Activated naive CD4-positive, alpha-beta T cell treated with anti-CD3 and anti-CD28 coated beads, Interleukin-2, amount 50 U/mL, for 72 hours (primary cell): Measurements from ENCODE around the gene USHBP1. TPM values are rescaled to one million over a fixed set of nuclear protein-coding genes. Genes with fewer than 3 reads are reported as not detected.
"Not testable (repeated sequence)": the region's sequence is repeated elsewhere in the genome, so short reads cannot be mapped to it uniquely, and the experiment has no call there.

ENCODE experiments used
- ATAC-seq, 2 donors: fragments of 150-1000 bp; cut with Tn5 transposase; 2 replicates each; pipeline ENCODE4 v1.10.0; 2021; ENCODE audit warnings: mild to moderate bottlenecking in 2 of 2, moderate library complexity in 2 of 2
- DNase-seq, 2 donors: peaks; one replicate each; pipeline ENCODE4 v3.0.0; 2021 to 2022; ENCODE audit warnings: low spot score in 2 of 2
- H3K27ac Mint-ChIP-seq, 2 donors: one replicate each; pipeline ENCODE4 v1.8.0; 2022; ENCODE audit warnings: mild to moderate bottlenecking in 2 of 2, mixed read lengths in 2 of 2
- H3K36me3 Mint-ChIP-seq, 2 donors: one replicate each; pipeline ENCODE4 v1.8.0; 2022; ENCODE audit warnings: mixed read lengths in 2 of 2
- H3K9me3 Mint-ChIP-seq, 2 donors: one replicate each; pipeline ENCODE4 v1.8.0; 2022; ENCODE audit warnings: mixed read lengths in 2 of 2
- total RNA-seq, 2 donors: library from RNA; stranded (reverse); gene quantifications; one replicate each; pipeline ENCODE4 v1.2.3, GENCODE V29; 2022

The USHBP1 gene
- total RNA-seq, 2 donors from 2014 or later: 0.43 to 0.49 TPM

DNA sequence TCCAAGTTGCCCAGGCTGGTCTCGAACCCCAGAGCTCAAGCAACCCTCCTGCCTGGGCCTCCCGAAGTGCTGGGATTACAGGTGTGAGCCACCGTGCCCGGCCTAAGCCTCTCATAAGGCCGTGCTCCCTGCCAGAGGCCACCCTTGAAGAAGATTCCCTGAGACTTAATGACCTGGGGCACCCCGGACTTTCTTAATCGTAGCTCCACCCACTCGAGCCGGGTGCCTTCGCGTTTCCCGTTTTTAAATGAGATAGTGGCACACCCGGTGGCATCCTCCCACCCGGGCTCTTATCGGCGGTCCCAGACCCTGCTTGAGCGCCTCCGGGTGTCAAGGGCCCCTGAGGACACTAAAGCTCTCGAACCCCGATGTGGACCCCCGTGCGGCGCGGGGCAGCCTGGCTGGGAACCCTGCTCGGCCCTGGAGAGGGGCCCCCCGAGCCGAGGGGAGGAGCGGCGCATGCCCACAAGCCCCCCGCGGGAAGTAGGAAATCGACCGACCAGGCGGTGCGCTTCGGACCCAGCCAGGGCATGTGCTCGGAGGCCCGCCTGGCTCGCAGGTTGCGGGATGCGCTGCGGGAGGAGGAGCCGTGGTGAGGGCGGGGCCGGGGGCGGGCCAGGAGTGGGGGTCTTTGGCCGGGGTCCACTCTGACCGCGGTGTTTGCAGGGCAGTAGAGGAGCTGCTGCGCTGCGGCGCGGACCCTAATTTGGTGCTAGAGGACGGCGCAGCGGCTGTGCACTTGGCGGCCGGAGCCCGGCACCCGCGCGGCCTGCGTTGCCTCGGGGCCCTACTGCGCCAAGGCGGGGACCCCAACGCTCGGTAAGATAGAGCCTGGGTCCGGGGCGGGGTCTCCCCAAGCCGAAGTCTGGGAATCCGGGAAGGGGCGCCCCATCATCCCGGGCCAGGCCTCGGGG lies 17.1 kb upstream of the USHBP1 start, which contains the start of gene ANKLE1:
Gene ANKLE1 (plus strand): TSS at position 511 of the 914 bp plus-strand sequence. CDS start 20 bp downstream, at position 531.
- ATAC-seq: peak; percentile 30 to 48
- Mint-ChIP-seq H3K9me3 (no peaks in the 10 kb centered on the region), H3K27ac (peak within 1 kb of the TSS; percentile 57 to 68), H3K36me3 (no peaks in the 10 kb centered on the region)
- DNase-seq: peak in 1 of 2 donors; percentile 56

DNA sequence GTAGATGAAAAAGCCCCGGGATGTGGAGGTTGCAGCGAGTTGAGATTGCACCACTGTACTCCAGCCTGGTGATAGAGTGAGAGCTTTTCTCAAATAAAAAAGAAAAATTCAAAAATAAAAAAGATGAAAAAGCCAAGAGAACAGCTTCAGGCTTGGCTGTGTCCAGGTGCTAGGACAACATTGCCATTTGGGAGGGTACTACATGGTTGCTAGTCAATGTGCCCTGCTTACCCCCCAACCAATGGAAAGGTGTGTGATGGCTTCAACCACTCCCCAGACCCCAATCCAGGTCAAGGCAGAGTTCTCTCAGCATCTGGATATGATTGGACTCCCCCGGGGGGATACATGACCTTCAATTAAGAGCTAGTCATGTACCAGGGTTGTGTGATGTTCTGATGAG lies 14.9 kb upstream of the USHBP1 start:
- Mint-ChIP-seq H3K27ac (no peak overlapping the region), H3K36me3 (no peaks in the 10 kb centered on the region), H3K9me3 (no peaks in the 10 kb centered on the region)
- DNase-seq (no peak), ATAC-seq (no peak)

DNA sequence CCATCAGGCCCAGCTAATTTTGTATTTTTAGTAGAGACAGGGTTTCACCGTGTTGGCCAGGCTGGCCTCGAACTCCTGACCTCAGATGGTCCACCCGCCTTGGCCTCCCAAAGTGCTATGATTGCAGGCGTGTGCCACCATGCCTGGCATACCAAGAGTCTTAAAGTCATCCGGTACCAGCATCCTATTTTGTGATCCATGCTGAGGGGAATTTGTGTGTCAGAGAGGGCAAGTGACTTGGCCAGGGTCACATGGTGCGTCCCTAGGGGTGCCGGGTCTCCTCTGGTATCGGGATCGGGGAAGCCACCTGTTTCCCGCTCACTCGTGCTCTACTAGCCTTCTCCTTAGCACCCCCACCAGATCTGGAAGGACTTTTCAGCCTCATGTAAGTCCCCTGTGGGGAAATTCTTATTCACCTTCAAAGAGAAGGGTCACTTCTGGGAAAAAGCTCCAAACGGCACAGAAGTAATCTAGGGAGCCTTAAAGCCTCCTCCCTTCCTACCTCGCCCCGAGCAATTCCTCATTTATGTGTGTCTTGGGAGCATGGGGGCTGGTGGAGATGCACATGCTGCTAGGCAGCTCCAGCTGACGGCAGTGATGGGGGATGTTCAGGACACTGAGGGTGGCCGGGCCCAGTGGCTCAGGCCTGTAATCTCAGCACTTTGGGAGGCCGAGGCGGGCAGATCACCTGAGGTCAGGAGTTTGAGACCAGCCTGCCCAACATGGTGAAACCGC lies 11.1 kb upstream of the USHBP1 start:
- DNase-seq (no peak), ATAC-seq (no peak)
- H3K9me3 Mint-ChIP-seq: no peaks in the 10 kb centered on the region
- H3K36me3 Mint-ChIP-seq: no peaks in the 10 kb centered on the region
- H3K27ac Mint-ChIP-seq: peak overlapping the region; percentile 15 to 60

DNA sequence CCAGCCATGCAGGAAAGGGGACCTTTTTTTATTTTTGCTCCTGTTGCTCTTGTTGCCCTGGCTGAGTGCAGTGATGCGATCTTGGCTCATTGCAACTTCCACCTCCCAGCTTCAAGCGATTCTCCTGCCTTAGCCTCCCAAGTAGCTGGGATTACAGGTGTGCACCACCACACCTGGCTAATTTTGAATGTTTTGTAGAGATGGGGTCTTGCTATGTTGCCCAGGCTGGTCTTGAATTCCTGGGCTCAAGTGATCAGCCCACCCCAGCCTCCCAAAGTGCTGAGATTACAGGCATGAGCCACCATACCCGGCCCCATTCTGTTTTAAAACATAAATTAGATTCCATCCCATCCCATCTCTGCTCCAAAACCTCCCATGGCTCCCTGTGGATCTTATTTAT lies 10.3 kb upstream of the USHBP1 start:
- H3K36me3 Mint-ChIP-seq, H3K9me3 Mint-ChIP-seq, ATAC-seq, DNase-seq: not testable (repeated sequence)
- H3K27ac Mint-ChIP-seq: peak overlapping the region in 1 of 2 donors; percentile 79

DNA sequence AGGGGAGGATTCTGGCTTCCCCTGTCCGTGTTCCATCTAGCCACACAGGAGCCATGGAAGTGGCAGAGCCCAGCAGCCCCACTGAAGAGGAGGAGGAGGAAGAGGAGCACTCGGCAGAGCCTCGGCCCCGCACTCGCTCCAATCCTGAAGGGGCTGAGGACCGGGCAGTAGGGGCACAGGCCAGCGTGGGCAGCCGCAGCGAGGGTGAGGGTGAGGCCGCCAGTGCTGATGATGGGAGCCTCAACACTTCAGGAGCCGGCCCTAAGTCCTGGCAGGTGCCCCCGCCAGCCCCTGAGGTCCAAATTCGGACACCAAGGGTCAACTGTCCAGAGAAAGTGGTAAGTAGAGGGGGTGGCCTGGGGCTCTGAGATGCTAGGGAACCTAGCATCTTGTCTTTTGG lies 4.2 kb upstream of the USHBP1 start:
- DNase-seq: no peak
- ATAC-seq: no peak
- H3K9me3 Mint-ChIP-seq: no peaks in the 10 kb centered on the region
- H3K27ac Mint-ChIP-seq: peak overlapping the region; percentile 36 to 90
- peaks cover 5 to 8% of the 10 kb centered on the region in 2 donors for H3K36me3 Mint-ChIP-seq

DNA sequence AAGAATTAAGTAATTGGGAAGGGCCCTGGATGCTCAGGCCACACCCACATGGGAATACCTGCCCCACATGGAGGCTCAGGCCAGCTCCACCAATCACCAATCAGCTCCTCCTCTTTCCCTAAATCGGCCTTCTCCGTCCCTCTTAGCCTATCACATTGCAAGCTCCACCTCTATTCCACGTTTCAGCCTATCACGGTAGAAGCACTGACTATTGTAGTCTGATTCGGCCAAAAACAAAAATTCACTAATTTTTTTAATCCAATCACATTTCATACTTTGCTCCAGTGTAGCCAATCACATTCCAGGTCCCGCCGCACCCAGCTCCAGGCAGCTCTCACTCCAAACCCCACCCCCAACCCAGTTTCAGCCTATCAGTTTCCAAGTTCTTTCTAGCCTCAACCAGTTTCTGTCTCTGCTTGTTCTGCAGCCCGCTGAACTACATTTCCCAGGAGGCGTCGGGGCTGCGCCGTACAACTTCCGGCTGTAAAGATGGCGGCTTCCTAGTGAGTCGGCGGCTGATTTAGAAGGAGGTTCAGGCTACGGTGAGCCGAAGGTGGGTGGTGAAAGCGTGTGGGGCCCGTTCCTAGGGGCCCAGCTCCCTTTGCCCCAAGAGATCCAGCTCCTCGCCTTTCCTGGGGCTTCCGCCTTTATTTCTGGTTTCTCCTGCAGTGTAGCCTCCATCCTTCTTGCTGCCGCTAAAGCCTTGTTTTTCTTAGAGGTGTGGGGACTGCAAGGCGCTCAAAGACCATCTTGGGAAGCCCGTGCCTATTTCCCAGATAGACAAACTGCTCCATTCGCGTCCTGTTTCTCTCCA lies 2.6 kb upstream of the USHBP1 start, which contains the start of gene BABAM1:
Gene BABAM1 (plus strand): TSS at position 469 of the 814 bp plus-strand sequence. CDS start 1,364 bp downstream, outside the sequence.
- Mint-ChIP-seq H3K36me3 (peaks cover 5 to 8% of the 10 kb centered on the region in 2 donors), H3K9me3 (no peaks in the 10 kb centered on the region), H3K27ac (peak within 1 kb of the TSS; percentile 63 to 90)
- ATAC-seq: peak; percentile 94 to 95
- DNase-seq: peak; percentile 92 to 96

DNA sequence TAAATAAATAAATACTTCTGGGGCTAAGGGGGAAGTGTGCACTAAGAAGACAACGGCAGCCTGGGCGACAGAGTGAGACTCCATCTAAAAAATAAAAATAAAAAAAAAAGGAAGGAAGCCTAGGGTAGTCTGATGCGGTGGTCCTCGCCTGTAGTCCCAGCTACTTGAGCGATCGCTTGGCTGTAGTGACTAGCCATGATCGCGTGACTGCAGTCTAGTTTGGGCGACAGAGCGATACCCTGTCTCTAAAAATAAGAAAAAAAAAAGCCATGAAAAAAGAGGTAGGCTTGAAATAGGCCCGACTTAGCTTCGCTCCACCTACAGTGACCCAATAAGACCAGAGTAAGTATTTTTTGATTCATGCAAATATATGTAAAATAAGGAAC lies 2.0 kb upstream of the USHBP1 start:
- no peak for ATAC-seq
- H3K36me3 Mint-ChIP-seq: peaks cover 5 to 8% of the 10 kb centered on the region in 2 donors
- H3K9me3 Mint-ChIP-seq: no peaks in the 10 kb centered on the region
- peak overlapping the region; percentile 63 to 90 for H3K27ac Mint-ChIP-seq
- DNase-seq: no peak

DNA sequence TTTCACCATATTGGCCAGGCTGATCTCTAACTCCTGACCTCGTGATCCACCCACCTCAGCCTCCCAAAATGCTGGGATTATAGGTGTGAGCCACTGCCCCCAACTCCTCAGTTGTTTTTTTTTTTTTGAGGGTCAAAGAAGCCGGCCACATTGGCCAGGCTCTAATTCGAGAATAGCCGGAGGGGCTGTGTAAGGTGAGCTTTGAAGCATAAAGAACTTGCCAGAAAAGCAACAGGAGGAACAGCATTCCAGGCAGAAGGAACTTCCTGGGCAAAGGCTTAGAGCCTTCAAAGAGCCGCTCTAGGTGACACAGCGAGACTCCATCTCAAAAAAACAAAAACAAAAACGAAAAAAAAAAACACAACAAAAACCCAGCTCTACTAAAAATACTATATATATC lies 1.5 kb upstream of the USHBP1 start:
- Mint-ChIP-seq H3K36me3 (peaks cover 5 to 8% of the 10 kb centered on the region in 2 donors), H3K9me3 (no peaks in the 10 kb centered on the region), H3K27ac (no peak overlapping the region)
- DNase-seq (no peak), ATAC-seq (no peak)

DNA sequence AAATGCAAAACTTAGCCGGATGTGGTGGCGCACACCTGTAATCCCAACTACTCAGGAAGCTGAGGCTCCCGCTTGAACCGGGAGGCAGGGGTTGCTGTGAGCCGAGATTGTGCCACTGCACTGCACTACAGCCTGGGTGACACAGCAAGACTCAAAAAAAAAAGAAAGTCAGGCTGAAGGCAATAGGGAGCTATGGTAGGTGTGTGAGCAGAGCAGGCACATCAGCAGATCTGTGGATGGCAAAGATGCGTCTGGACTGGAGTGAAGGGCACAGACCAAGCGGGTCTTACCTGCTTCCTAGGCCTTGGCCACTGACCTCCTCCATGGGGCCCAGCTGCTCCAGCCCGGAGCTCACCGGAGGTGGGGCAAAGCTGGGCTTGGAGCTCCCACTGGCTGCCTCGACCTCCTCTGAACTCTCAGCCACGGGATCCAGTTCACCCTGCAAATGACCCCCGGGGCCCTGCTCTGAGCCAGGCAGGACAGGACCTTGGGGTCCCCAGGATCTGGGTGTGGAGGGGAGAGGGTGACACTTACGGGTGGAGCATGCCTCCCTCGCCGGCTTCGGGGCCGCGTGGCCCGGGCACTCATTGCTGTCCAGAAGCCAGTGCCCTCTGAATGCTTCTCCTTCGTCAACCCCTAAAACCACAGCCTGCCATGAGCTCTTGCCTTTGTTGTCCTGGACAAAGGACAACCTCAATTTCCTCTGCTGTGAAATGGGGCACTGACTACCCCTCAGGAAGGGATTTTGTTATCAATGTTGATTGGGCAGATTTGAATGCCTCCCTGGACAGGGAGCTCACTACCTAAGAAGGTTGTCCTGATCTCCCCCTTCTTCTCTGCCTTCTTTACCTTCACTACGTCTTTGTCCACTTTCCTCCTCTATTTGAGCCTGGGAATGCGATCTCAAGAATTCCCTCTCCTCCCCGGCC lies 569 bp downstream of the USHBP1 start:
- ATAC-seq (no peak), DNase-seq (no peak)
- H3K9me3 Mint-ChIP-seq: no peaks in the 10 kb centered on the region
- peaks cover 5 to 8% of the 10 kb centered on the region in 2 donors for H3K36me3 Mint-ChIP-seq
- peak overlapping the region in 1 of 2 donors; percentile 66 for H3K27ac Mint-ChIP-seq

DNA sequence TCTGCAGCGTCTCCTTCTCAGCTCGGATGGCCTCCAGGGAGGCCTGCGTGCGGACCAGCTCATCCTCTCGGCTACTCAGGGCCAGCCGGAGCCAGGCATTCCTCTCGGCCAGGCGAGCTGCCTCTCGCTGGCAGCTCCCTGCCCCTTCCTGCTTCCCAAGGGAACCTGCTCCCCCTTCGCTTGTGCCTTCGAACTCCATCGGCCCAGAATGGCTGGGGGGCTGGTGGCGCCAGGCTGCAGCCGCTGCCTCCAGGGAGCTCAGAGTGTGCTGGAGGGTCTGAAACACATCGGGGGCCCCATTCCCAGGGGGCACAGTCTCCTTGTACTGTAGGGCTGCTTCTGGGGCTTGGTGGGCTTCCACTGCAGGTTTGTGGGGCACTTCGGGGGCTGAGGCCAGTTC lies 2.0 kb downstream of the USHBP1 start:
- no peak overlapping the region for H3K27ac Mint-ChIP-seq
- DNase-seq (no peak), ATAC-seq (no peak)
- H3K9me3 Mint-ChIP-seq: no peaks in the 10 kb centered on the region
- peaks cover 0 to 2% of the 10 kb centered on the region in 2 donors for H3K36me3 Mint-ChIP-seq

DNA sequence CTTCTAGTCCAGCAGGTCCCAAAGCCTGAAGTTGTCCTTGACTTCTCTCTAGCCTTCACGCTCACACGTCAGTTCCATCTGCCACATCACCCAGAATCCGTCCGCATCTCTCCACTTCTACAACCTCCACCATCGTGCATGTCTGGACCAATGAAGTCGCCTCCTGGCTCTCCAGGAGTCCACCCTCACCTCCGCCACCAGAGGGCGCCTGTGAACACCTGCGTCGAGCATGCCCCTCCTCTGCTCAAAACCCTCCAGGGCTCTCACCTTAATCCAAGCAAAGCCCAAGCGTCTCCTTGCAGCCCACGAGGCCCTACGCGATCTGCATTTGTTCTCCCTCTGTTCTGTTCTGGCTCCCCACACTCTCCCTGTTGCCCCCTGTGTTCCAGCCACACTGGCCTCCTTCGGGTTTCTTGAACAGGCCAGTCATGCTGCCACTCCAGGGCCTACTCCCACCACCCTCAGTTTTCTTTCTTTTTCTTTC lies 3.7 kb downstream of the USHBP1 start:
- no peak overlapping the region for H3K27ac Mint-ChIP-seq
- DNase-seq (peak; percentile 88 to 93), ATAC-seq (peak; percentile 100)
- H3K9me3 Mint-ChIP-seq: no peaks in the 10 kb centered on the region
- H3K36me3 Mint-ChIP-seq: no peaks in the 10 kb centered on the region

DNA sequence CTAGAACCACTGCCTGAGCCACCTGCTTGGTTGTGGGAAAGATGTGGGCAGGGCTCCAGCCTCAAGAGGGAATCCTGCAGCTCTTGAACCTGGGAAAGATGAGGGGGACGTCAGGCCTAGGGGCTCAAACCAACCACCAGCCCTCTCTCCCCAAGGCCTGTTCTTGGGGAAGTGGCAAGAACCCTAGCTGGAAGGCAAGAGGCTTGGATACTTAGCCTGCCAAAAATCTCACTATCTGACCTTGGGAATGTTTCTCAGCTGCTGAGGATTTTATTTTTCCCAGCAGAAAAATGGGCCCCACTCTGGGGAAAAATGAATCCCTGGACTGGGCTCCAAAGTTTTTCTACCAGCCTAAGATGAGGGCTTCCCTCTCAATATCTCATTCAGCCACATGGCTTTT lies 4.6 kb downstream of the USHBP1 start:
- ATAC-seq (no peak), DNase-seq (no peak)
- no peak overlapping the region for H3K27ac Mint-ChIP-seq
- no peaks in the 10 kb centered on the region for H3K9me3 Mint-ChIP-seq
- H3K36me3 Mint-ChIP-seq: no peaks in the 10 kb centered on the region

DNA sequence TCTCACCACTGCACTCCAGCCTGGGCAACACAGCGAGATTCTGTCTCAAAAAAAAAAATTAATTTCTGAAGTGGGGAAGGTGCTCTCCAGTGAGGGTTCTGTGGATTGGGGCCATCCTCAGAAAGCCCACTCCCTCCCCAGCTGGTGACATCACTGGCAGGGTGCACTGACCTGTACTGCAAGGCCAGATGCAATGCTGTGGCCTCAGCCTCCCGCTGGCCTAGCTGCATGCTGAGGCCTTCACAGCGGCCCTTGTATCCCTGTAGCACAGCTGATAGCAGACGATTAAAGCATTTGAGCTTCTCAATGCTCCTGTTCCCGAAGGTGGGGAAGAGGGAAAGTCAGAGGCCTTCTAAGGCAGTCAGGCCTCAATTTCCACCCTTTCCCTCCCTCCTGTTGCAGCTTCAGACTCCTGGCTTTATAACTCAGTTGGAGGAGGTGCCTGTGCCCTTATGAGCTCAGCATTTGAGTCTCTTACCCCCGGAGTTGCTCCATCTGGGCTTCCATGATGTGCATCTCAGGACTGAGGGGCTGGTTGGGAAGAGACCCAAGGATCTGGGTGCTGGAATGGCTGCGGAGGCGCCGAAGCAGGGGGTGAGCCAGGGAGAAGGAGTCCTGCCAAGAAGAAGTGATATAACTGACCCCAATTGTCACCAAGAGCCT lies 5.3 kb downstream of the USHBP1 start:
- Mint-ChIP-seq H3K27ac (no peak overlapping the region), H3K36me3 (no peaks in the 10 kb centered on the region), H3K9me3 (no peaks in the 10 kb centered on the region)
- ATAC-seq (no peak), DNase-seq (no peak)

DNA sequence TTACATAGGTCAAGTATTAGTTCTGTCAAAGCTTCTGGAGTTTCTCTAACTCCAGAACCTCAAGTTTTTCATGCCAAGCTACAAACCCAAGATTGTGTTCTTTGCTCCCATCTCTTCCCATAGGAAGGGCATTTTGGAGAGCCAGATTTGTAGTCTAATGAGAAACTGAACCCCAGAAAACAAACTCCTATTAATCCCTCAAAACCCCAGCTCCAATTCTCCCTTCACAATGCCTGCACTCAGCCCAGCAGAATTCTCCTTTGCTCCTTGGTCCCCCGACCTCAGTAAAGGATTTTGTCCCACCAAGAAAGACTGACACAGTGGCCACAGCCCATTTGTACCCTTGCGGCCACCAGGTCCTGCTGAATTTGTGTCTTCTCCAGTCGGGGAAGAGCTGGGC lies 8.4 kb downstream of the USHBP1 start:
- ATAC-seq (no peak), DNase-seq (no peak)
- Mint-ChIP-seq H3K36me3 (no peaks in the 10 kb centered on the region), H3K9me3 (no peaks in the 10 kb centered on the region), H3K27ac (no peak overlapping the region)

DNA sequence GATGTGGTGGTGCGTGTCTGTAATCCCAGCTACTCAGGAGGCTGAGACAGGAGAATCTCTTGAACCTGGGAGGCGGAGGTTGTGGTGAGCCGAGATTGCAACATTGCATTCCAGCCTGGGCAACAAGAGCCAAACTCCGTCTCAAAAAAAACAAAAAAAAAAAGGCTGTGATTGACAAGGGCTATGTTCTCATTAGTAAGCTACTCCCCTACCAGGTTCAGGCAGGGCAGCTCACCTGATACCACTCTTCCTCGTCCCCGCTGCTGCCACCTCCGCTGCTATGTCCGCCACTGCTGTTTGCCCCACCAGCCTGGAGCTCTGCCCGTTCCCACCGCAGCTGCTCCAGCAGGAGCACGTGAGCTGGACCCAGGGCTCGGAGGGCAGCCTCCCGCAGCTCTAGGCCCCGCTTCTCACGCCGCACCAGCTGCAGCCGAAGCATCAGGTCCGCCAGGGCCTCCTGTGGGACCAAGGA lies 9.4 kb downstream of the USHBP1 start:
- no peak for ATAC-seq
- H3K9me3 Mint-ChIP-seq: no peaks in the 10 kb centered on the region

More for the DNA sequence above, 9.4 kb downstream of the USHBP1 start:
- Mint-ChIP-seq H3K36me3 (no peaks in the 10 kb centered on the region), H3K27ac (no peak overlapping the region)
- DNase-seq: no peak
